RWPE2 (cell line): Measurements from ENCODE around the gene FAM20C.

Experiments used
- ATAC-seq: fragments of 200-7000 bp; cut with Tn5 transposase; 3 replicates; pipeline ENCODE4 v1.9.1; 2021; ENCODE audit warnings: low read depth
- DNase-seq: peaks from one replicate; pipeline ENCODE4 v3.0.0-alpha.2; 2020; ENCODE audit warnings: low spot score
- H3K27ac ChIP-seq: fragments of 450-650 bp; 2 replicates; pipeline ENCODE4 v1.5.1; 2017; ENCODE audit warnings: mild to moderate bottlenecking; ENCODE audit not compliant: poor library complexity, severe bottlenecking
- H3K27me3 ChIP-seq: fragments of 250-450 bp; sonication (Bioruptor Pico); 2 replicates; pipeline ENCODE4 v1.5.1; 2021; ENCODE audit warnings: mild to moderate bottlenecking, moderate library complexity; ENCODE audit not compliant: insufficient read depth, poor library complexity, severe bottlenecking
- H3K36me3 ChIP-seq: fragments of 250-450 bp; sonication (Bioruptor Pico); 2 replicates; pipeline ENCODE4 v1.5.1; 2020; ENCODE audit warnings: low read depth, mild to moderate bottlenecking, moderate library complexity
- H3K4me1 ChIP-seq: fragments of 250-450 bp; sonication (Bioruptor Pico); 2 replicates; pipeline ENCODE4 v1.5.1; 2021; ENCODE audit warnings: mild to moderate bottlenecking, moderate library complexity; ENCODE audit not compliant: insufficient read depth, poor library complexity, severe bottlenecking
- H3K4me3 ChIP-seq: fragments of 250-450 bp; sonication (Bioruptor Pico); 2 replicates; pipeline ENCODE4 v1.5.1; 2021; ENCODE audit warnings: mild to moderate bottlenecking, moderate library complexity; ENCODE audit not compliant: severe bottlenecking
- H3K9me3 ChIP-seq: fragments of 250-450 bp; sonication (Bioruptor Pico); 2 replicates; pipeline ENCODE4 v1.5.1; 2021; ENCODE audit warnings: mild to moderate bottlenecking, moderate library complexity; ENCODE audit not compliant: severe bottlenecking
- CTCF ChIP-seq: fragments of 450-650 bp; IDR thresholded peaks from one replicate; pipeline ENCODE4 v1.5.1; 2017; ENCODE audit warnings: mild to moderate bottlenecking, moderate library complexity; ENCODE audit not compliant: poor library complexity, severe bottlenecking

The FAM20C gene

DNA sequence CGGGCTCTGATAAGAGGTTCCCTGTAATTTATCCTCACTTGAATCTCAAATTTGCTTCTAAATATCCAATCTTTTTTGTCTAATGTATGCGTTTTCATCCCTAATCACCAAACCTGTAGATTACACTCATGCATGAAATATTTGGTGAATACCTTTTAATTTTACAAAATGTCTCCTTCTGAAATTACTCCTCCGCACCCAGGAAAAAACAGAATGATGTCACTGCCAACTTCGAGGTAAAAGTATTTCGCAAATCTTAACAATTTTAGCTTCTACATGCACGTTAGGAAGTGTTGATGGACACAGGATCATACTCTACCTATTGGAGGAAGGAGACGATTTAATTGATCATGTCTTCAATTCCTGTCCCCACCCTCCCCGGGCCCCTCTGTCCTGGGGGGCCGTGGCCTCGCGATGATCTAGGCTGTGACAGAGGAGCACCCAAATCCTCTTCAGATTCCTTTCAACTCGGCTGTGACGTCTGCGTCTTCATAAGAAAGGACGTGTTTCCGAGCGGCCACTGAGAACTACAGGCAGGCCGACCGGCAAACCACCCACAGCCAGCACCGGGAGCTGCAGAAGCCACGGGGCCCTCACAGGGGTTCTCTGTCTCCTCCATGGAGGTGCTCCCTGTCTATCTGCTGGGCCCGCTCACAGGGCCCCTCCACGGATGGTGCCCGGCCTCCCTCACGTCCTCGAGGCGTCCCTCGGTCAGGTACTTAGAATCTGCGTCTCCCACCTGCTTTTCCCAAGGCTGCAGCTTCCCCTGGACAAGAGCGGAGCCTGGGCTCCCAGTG lies 8.7 kb upstream of the FAM20C start:
- TF ChIP-seq CTCF: no peak
- ATAC-seq: no peak

DNA sequence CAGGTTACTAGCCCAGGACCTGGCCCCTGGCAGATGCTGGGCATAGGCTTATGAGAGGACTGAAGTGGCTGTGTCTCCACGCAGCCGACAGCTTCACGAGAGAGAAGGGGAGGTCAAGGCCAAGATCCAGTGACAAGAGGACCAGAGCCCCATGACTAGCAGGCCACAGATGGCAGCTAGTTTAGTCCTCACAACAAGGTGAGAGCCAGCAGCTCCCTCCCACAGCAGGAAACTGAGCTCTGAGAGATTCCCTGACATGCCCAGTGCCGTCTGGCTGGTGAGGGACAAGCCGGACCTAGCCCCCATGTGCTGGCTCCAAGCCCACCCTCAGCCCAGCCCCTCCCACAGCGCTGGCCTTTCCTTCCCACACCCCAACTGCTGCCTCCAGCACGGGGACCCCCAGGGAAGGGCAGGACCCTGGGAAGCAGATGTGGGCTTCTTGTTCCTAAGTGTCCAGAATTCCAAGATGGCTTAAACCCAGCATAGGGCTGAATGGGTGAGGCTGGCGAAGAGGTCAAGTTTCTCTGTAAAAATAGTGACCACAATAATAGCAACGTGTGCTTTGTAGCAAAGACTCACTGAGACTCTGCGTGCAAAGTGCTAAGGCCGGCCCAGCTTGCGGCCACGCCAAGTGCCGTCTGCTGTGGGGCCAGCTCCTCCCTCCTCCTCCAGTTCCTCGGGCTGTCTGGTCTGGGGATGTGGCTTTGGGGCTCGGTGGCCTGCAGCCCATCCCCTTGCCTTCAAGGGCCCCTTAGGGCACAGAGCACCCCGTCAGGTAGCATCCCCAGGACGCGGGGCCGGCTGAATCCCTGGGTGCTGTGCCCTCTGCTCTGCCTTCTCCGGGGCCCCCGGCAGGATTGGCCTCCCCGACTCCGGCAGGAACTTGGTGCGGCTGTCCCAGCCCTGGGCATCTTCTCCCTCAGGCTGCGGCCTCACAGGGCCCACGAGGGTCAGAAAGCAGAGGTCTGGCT lies 7.8 kb upstream of the FAM20C start:
- TF ChIP-seq CTCF: no peak
- Histone ChIP-seq H3K36me3 (no peaks in the 10 kb centered on the region), H3K9me3 (no peaks in the 10 kb centered on the region), H3K4me1 (no peaks in the 10 kb centered on the region), H3K27ac (no peak overlapping the region), H3K4me3 (no peak overlapping the region), H3K27me3 (no peaks in the 10 kb centered on the region)
- DNase-seq (no peak), ATAC-seq (no peak)

More for the DNA sequence above, 8.7 kb upstream of the FAM20C start:
- no peak overlapping the region for H3K4me3 ChIP-seq
- DNase-seq: no peak
- no peak overlapping the region for H3K27ac ChIP-seq
- H3K36me3 ChIP-seq: no peaks in the 10 kb centered on the region
- H3K27me3 ChIP-seq: no peaks in the 10 kb centered on the region
- H3K9me3 ChIP-seq: no peaks in the 10 kb centered on the region
- no peaks in the 10 kb centered on the region for H3K4me1 ChIP-seq

GRCh38 chr7:186516-187113 lies 5.8 kb upstream of the FAM20C start:
- Histone ChIP-seq H3K36me3 (no peaks in the 10 kb centered on the region), H3K27me3 (no peaks in the 10 kb centered on the region), H3K4me1 (no peaks in the 10 kb centered on the region), H3K27ac (no peak overlapping the region), H3K9me3 (no peaks in the 10 kb centered on the region), H3K4me3 (no peak overlapping the region)
- DNase-seq (no peak), ATAC-seq (no peak)
- TF ChIP-seq CTCF: no peak

GRCh38 chr7:187227-187927 lies 5.0 kb upstream of the FAM20C start:
- H3K27ac ChIP-seq: no peak overlapping the region
- H3K36me3 ChIP-seq: no peaks in the 10 kb centered on the region
- no peak overlapping the region for H3K4me3 ChIP-seq
- H3K4me1 ChIP-seq: no peaks in the 10 kb centered on the region
- DNase-seq: no peak
- H3K27me3 ChIP-seq: no peaks in the 10 kb centered on the region
- no peaks in the 10 kb centered on the region for H3K9me3 ChIP-seq
- no peak for ATAC-seq
- no peak for TF ChIP-seq CTCF
